ENCODE data around the gene SHANK3. TPM values are rescaled to one million over a fixed set of nuclear protein-coding genes. Genes with fewer than 3 reads are reported as not detected.

The SHANK3 gene
- total and polyA plus RNA-seq, 2 of the 8 experiments (the other 6 are each of a cell fraction or from before 2014, with no cell fraction given): 1.5 to 6.0 TPM

DNA sequence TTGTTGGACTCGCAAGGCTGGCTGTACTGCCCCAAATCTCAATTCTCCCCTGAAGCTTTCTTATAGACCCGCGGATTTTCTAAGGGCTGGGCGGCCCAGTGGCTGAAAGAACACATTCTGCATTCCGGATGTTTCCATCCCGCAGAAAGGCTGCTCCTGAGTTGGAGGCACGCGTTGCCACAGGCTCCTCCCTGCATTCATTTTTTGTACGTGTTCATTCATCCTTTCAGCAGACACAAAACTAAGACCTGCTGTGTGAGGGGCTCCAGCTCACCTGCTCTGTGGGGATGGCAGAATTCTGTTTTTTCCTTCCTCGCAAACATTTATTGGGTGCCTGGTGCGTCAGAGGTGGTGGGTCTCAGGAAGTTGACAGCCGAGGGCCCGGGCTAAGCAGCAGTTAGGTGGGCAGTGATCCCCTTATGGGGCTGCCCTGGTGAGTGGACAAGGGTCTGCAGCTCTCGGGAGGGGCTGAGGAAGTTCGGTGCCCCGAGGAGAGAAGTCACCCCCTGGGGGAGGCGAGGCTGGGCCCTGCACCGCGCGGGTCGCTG lies 23.7 kb downstream of the SHANK3 start:
- H2AFZ ChIP-seq (ENCODE audit: low read length): no peak overlapping the region

More for the DNA sequence above, 23.7 kb downstream of the SHANK3 start:
- no peak overlapping the region for H2BK5ac ChIP-seq (ENCODE audit: low read depth, low read length)
- no peak overlapping the region for H3K9ac ChIP-seq (replicated peaks in 1 of 4; ENCODE audit: extremely low read depth in 1 of 4, low read depth in 3 of 4, low read length in 3 of 4)
- H2AK5ac ChIP-seq (ENCODE audit: low read depth, low read length): no peak overlapping the region
- H3K4me1 ChIP-seq (replicated peaks in 1 of 4; ENCODE audit: control insufficient read depth in 3 of 4, insufficient read depth in 4 of 4, low read length in 3 of 4): peaks cover 0 to 10% (median 0%) of the 10 kb centered on the region in 4 experiments; a peak in 4 of 7 replicates
- H2BK15ac ChIP-seq (ENCODE audit: low read length): no peak overlapping the region
- H3K56ac ChIP-seq (replicated peaks; ENCODE audit: insufficient read length, low read depth, low read length): no peak overlapping the region
- no peak overlapping the region for H2BK120ac ChIP-seq (replicated peaks; ENCODE audit: low read depth, low read length)
- DNase-seq (ENCODE audit: low read depth in 1 of 2, low spot score in 2 of 2): no peak
- no peak overlapping the region for H4K8ac ChIP-seq (ENCODE audit: extremely low read depth, insufficient read depth, low read length)
- H3K9me3 ChIP-seq (ENCODE audit: insufficient read depth in 2 of 2, low read depth in 1 of 2, low read length in 1 of 2): no peaks in the 10 kb centered on the region
- H4K91ac ChIP-seq (replicated peaks; ENCODE audit: insufficient read length, low read length): no peak overlapping the region
- no peak overlapping the region for H3K23ac ChIP-seq (ENCODE audit: insufficient read length)
- no peak overlapping the region for H4K5ac ChIP-seq (ENCODE audit: insufficient read length, low read depth, low read length)
- no peaks in the 10 kb centered on the region for H3K79me2 ChIP-seq (ENCODE audit: control insufficient read depth in 1 of 2, insufficient read depth in 2 of 2, low read length in 2 of 2)
- H3K4me2 ChIP-seq (ENCODE audit: insufficient read depth in 1 of 2, low read depth in 2 of 2, low read length in 2 of 2): peak overlapping the region in 1 of 2 experiments; percentile 53; a peak in 2 of 4 replicates
- H3K27me3 ChIP-seq (replicated peaks in 1 of 4; ENCODE audit: control insufficient read depth in 3 of 4, extremely low read depth in 1 of 4, insufficient read depth in 3 of 4, low read length in 3 of 4): peaks cover 6 to 24% (median 14%) of the 10 kb centered on the region in 4 experiments; a peak in 6 of 7 replicates
- TF ChIP-seq SUZ12 (IDR thresholded peaks at IDR 0.05; ENCODE audit: low read length): no peak
- peak in 1 of 2 experiments; percentile 67; a peak in 1 of 4 replicates for TF ChIP-seq RAD21 (IDR thresholded peaks at IDR 0.05 in 1 of 2, conservative IDR thresholded peaks at IDR 0.05 in 1 of 2; ENCODE audit: low read depth in 2 of 2, low read length in 2 of 2)
- H2BK12ac ChIP-seq (ENCODE audit: low read depth, low read length): no peak overlapping the region
- WGBS, 2 experiments (ENCODE audit: extremely low coverage in 1 of 2, insufficient coverage in 1 of 2, insufficient read length in 1 of 2, insufficient replicate concordance in 2 of 2, low coverage in 1 of 2, low lambda C conversion rate in 2 of 2, missing lambda C conversion rate in 1 of 2): 53% methylated on average over 21 of the region's 21 CpGs; no CpG with 5 or more reads in 1 of the 2 experiments
- H3K36me3 ChIP-seq (ENCODE audit: control insufficient read depth in 2 of 4, insufficient read depth in 4 of 4, low read length in 3 of 4): peaks cover 0 to 2% (median 0%) of the 10 kb centered on the region in 4 experiments; a peak in 1 of 8 replicates
- H2BK20ac ChIP-seq (ENCODE audit: low read length): no peak overlapping the region
- no peak overlapping the region for H3K27ac ChIP-seq (ENCODE audit: low read depth, low read length)
- CTCF ChIA-PET (ENCODE audit: partially characterized antibody): interaction anchor here (0.6 to 11.2 kb wide), 29 partner anchors 9 to 512 kb away, joined by 3 to 281 read pairs (median 4); partner anchors contain the start of genes ARSA, SCO2 and SYCE3
- peaks cover 2% of the 10 kb centered on the region; the same call in 1 of the 2 replicates for H3K23me2 ChIP-seq (ENCODE audit: low read depth, low read length)
- H3K4ac ChIP-seq (replicated peaks; ENCODE audit: insufficient read length, low read depth, low read length): no peak overlapping the region
- H3K79me1 ChIP-seq (ENCODE audit: low read depth, low read length): no peaks in the 10 kb centered on the region
- H3K4me3 ChIP-seq (ENCODE audit: extremely low read depth in 1 of 4, insufficient read depth in 2 of 4, low read depth in 3 of 4, low read length in 4 of 4): peak overlapping the region in 1 of 4 experiments; percentile 58; a peak in 1 of 8 replicates
- no peak overlapping the region for H3K18ac ChIP-seq (ENCODE audit: extremely low read depth, low read length)
- POLR2A ChIA-PET (ENCODE audit: partially characterized antibody): interaction anchor here (0.9 to 1.1 kb wide), 3 partner anchors 12 to 68 kb away, joined by 3 read pairs; partner anchors contain the start of genes ARSA and SHANK3
- peaks cover 5 to 13% of the 10 kb centered on the region in 2 experiments for H4K20me1 ChIP-seq (replicated peaks in 1 of 2; ENCODE audit: control insufficient read depth in 1 of 2, insufficient read depth in 2 of 2, low read length in 2 of 2)
- H3K14ac ChIP-seq (ENCODE audit: insufficient read length): no peak overlapping the region
- FAIRE-seq: no peak
